AG20443 (cell line): ENCODE results near the gene PHF23.

Experiments
- DNase-seq: peaks from one replicate; pipeline ENCODE4 v3.0.0; 2012; ENCODE audit warnings: low spot score, mixed read lengths

The PHF23 gene

DNA sequence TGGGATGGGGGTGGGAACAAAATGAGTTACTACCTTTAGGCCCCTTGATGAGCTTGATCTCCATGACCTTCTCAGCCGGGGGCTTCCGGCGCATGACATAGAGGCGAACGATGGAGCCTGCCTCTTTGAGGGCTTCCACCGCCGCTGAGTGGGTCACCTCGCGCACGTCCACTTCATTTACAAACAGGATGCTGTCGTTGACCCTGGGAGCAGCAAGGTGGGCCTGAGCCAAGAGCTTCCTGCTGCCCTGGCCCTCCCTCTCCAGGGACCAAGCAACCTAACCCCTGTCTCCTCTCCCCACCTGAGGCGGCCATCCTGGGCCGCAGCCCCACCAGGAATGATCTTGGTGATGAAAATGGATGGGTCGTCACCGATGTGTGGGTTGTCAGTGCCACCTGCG lies 35.9 kb downstream of the PHF23 start:
- DNase-seq: no peak

DNA sequence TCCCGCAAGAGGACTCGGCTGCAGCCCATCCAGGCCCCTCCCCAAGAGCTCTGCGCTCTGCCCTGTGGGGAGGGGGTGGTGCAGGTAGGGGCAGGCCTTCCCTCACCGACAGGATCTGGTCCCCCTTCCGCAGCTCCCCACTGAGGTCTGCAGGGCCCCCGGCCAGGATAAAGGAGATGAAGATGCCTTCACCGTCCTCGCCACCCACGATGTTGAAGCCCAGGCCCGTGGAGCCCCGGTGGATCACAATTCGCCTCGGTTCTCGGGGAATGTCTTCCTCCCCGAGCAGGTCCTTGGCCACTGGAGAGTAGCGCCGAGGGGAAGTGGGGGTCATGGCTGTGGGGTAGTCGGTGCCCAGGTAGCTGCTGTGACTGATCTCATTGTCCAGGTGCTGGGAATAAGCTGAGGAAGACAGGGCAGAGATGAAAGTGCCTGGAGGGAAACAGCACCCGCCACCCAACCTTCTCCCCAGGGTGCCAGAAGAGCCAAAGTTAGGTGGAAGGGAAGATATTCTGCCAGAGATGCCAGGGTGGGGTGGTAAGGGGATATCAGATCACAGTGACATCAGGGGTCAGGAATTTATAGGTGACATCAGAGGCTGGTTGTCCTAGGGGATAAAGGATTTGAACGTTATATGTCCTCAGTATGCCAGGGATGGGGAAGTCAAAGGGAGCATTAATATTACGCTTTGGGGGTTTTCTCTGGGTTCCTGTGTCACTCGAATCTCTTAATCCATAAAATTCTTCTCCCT lies 42.4 kb downstream of the PHF23 start:
- DNase-seq: no peak

DNA sequence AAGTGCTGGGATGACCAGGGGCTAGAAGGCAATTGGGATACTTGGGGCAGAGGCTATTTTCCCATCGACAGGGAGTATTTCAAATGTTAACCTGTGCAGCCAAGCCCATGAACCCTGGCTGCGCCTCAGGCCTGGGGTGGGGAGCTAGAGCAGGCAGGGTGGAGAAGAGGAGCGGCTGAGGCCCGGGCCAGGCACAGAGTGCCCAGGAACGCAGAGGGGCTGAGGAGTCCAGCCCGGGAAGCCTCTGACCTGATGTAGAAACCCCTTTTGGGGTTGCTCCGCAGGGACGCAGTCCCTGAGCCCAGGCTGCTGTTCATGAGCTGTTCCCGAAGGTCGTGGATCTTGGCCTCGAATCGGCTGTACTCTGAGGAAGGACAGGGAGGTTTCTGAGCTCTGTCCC lies 43.3 kb downstream of the PHF23 start:
- no peak for DNase-seq

DNA sequence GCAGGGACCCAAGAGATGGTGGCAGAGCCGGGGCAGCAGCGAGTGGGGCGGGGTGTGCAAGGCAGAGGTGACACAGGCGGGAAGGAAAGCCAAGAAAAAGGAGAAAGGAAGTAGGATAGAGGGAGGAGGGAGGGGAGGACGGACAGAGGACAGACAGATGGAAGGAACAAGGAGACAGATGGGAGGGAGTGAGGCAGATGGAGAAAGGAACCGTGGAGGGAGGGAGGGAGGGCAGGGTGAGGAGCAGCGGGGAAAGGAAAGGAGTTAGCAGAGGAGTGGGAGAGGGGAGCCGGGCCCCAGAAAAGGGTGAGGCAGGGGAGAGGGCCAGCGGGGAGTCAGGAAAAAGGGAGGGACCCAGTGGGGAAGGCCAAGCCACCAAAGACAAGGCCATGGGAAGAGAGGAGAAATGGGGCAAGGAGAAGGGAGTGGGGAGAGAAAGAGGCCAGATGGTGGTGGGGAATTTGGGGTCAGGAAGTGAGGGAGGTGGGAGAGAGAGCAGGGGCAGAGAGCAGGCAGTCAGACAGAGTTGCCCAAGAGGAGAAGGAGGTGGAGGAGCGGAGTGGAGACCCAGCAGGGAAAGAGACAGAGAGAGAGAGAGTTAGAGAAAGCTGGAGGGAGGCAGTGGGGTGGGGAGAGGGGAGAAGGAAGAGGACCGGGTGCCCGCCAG lies 46.9 kb downstream of the PHF23 start:
- DNase-seq: no peak

DNA sequence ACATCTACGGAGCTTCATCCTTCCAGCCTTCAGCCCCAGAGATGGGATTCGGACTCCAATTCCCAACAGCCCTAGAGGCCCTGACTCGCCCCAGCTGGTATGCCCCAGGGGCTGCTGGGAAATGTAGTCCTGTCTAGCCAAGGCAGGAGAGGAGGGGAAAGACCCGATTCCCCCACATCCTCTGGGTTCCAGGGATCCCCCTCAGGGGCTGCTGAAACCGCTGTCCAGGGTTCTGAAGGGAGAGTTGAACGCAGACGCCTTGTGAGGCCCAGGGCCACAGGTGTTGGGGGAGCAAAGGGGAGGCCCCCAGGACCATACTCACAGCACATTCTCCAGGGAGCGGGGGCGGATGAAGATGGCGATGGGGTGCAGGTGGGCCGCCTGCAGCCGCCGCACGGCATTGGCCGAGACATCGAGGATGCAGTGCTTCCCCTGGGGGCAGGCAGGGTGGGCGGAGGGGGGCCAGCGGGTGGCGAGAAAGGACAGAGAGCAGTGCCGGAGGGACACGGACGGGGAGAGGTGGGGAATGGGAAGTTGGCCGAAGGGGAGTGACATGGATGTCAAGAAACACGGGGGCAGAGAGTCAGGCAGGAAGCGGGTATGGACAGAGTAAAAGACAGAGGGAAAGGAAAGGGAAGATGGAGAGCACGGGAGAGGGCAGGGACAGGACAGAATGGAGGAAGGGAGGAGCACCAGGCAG lies 47.5 kb downstream of the PHF23 start:
- peak; percentile 76 for DNase-seq

DNA sequence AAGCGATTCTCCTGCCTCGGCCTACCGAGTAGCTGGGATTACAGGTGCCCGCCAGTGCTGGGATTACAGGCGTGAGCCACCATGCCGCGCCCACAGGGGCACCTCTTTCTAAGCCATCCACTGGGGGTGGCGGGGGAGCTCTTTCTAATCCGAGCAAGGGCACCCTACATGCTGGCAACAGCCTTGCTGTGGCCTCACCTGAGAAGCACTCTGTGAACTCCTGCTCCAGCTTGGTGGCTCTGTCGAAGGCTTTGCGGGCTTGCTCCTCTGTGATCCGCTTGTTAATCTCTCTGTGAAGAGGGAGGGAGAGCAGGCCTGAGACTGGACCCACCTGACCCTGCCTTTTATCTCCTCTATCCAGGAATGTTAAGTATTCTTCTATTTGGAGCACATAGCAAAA lies 48.2 kb downstream of the PHF23 start:
- DNase-seq: no peak

DNA sequence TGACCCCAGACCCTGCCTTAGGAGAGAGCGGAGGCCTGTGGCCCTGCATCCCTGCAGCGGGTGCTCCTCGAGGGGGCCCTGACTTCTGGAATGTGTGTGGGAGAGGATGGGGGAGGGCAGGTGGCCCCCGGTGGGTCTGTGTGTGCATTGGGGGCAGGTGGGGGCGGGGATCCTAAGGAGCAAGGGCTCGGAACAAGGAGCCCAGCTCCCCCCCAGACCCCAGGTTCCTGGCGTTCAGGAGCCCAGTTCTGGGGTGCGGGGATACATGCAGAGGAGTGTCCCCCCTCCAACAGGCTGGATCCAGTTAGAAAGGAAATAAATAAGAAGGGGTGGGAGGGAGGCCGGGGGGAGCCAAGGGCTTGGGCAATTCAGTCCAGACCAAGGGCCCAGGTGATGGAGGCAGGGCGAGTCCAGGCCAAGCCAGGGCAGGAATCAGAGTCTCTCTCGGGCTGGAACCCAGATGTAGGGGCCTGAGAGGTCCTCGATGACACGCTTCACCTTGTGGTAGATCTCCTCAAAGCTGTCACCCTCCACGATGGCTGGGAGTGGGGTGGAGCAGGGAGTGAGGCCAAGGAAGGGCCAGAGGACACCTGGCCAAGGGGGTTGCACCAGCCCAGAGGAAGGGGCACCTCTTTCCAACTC lies 48.9 kb downstream of the PHF23 start:
- DNase-seq: no peak

DNA sequence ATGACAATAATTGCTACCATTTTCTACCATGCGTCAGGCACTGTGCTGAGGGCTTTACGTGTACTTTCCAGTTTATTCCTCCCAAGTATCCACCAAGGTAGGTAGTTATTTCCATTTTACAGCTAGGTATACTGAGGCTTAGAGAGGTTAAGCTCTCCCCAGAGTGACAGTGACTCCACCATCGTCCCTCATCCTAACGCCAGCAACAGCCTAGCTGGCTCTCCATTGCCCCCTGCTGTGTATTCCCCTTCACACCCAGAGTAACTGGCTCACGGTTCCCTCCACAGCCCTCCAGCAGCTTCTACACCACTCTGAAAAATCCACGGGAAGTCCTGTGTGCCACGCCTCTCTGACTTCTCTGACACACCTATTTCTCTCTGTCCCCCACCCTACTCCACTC lies 53.0 kb downstream of the PHF23 start:
- no peak for DNase-seq
